Measurements from ENCODE around the gene WDR53. TPM values are rescaled to one million over a fixed set of nuclear protein-coding genes. Genes with fewer than 3 reads are reported as not detected.
"Not testable (repeated sequence)": the region's sequence is repeated elsewhere in the genome, so short reads cannot be mapped to it uniquely, and the experiment has no call there.

The WDR53 gene
- total RNA-seq, 1 donor from 2014 or later: 9.2 TPM

DNA sequence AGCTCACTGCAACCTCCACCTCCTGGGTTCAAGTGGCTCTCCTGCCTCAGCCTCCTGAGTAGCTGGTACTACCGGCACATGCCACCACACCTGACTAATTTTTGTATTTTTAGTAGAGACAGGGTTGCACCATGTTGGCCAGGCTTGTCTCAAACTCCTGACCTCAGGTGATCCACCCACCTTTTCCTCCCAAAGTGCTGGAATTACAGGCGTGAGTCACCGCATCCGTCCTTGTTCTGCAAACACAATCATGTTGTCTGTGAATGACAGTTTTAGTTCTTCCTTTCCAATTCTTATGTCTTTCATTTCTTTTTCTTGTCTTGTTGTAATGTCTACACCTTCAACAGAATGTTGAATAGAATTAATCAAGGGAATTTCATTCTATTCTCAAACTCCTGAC lies 36.9 kb downstream of the WDR53 start:
- TF ChIP-seq, protein P1, sequence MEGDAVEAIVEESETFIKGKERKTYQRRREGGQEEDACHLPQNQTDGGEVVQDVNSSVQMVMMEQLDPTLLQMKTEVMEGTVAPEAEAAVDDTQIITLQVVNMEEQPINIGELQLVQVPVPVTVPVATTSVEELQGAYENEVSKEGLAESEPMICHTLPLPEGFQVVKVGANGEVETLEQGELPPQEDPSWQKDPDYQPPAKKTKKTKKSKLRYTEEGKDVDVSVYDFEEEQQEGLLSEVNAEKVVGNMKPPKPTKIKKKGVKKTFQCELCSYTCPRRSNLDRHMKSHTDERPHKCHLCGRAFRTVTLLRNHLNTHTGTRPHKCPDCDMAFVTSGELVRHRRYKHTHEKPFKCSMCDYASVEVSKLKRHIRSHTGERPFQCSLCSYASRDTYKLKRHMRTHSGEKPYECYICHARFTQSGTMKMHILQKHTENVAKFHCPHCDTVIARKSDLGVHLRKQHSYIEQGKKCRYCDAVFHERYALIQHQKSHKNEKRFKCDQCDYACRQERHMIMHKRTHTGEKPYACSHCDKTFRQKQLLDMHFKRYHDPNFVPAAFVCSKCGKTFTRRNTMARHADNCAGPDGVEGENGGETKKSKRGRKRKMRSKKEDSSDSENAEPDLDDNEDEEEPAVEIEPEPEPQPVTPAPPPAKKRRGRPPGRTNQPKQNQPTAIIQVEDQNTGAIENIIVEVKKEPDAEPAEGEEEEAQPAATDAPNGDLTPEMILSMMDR (conservative IDR thresholded peaks at IDR 0.05; ENCODE audit: low read depth, low read length): no peak
- no peak for DNase-seq (ENCODE audit: low read depth)
- H3K4me3 ChIP-seq (ENCODE audit: low read depth, low read length): no peak overlapping the region

DNA sequence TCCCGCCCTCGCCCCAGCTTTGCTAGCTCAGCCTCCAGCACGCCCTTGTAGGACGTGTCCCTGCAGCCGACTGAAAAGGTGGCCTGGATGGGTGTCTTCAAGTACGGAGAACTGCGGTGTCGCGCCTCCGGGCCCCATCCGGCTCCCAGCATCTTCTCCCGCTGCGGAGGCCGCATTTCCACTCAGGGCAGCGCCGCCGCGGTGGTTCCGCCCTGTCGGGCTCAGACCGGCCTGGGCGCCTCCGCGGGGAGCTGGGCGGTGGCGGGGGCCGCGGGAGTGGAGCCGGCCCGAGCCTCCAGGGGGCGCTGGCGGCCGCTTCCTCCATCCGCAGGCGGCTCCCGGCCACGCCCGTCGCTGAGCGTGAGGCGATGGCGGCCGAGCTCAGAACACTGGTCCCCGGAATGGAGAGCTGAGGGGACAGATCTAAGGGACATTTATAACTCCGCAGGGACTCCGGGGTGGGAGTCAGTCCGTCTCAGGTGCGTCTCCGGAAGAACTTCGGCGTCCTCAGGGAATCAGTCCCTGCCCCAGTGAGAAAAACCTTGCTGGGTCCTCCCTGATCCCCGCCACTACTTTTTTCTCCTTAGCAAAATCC lies 39.6 kb downstream of the WDR53 start:
- peak overlapping the region; percentile 71 for H3K4me3 ChIP-seq (ENCODE audit: low read depth, low read length)
- TF ChIP-seq, protein P1 (conservative IDR thresholded peaks at IDR 0.05; ENCODE audit: low read depth, low read length): peak; percentile 71
- DNase-seq (ENCODE audit: low read depth): no peak

DNA sequence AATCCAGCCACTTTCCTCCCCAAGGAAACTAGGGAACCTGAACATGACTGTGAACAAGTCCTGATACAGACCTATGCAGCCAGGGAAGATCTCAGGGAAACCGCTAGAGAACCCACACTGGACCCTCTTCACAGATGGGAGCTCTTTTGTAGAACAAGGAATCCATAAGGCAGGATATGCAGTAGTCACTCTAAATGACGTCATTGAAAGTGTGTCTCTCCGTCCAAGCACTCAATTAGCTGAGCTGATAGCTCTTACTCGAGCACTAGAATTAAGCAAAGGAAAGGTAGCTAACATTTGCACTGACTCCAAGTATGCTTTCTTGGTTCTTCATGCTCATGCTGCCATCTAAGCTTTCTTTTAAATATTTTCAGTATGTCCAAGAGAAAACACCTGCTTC lies 43.2 kb downstream of the WDR53 start:
- no peak overlapping the region for H3K4me3 ChIP-seq (ENCODE audit: low read depth, low read length)
- TF ChIP-seq, protein P1 (conservative IDR thresholded peaks at IDR 0.05; ENCODE audit: low read depth, low read length): no peak
- DNase-seq (ENCODE audit: low read depth): no peak

DNA sequence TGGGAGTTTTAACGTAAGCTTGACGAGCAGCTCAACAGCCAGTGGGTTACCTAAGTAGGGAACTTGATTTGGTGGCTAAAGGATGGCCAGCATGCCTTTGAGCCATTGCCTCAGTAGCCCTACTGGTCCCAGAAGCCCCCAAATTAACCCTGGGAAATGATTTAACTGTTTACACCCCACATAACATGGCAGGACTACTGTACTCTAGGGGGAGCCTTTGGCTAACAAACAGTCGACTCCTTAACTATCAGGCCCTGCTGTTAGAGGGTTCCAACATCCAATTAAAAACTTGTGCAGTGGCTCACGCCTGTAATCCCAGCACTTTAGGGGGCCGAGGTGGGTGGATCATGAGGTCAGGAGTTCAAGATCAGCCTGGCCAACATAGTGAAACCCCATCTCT lies 43.8 kb downstream of the WDR53 start:
- DNase-seq (ENCODE audit: low read depth): no peak
- TF ChIP-seq, protein P1 (conservative IDR thresholded peaks at IDR 0.05; ENCODE audit: low read depth, low read length): no peak
- H3K4me3 ChIP-seq (ENCODE audit: low read depth, low read length): no peak overlapping the region

DNA sequence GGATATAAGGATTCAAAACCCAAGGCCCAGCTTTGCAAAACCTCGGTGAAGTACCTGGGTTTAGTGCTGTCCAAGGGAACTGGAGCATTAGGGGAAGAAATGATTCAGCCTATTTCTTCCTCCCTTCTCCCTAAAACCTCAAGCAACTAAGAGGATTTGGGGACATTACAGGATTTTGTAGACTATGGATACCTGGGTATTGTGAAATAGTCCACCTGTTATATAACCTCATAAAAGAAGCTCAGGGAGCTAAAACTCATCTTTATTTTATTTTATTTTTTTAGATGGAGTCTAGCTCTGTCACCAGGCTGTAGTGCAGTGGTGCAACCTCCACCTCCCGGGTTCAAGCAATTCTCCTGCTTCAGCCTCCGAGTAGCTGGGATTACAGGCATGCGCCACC lies 44.5 kb downstream of the WDR53 start:
- TF ChIP-seq, protein P1 (conservative IDR thresholded peaks at IDR 0.05; ENCODE audit: low read depth, low read length): no peak
- H3K4me3 ChIP-seq (ENCODE audit: low read depth, low read length): no peak overlapping the region
- DNase-seq (ENCODE audit: low read depth): no peak

DNA sequence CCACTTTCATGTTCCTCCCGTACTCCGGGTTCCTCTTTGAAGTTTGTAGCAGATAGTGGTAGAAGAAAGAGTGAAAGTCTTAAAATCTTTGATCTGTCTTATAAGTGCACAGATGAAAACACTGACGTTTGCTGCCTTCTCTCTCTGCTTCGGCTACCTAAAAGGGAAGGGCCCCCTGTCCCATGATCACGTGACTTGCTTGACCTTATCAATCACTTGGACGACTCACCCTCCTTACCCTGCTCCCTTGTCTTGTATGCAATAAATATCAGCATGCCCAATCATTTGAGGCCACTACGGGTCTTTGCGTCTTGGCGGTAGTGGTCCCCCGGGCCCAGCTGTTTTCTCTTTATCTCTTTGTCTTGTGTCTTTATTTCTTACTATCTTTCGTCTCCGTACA lies 47.1 kb downstream of the WDR53 start:
- not testable (repeated sequence) for DNase-seq (ENCODE audit: low read depth); H3K4me3 ChIP-seq (ENCODE audit: low read depth, low read length)

DNA sequence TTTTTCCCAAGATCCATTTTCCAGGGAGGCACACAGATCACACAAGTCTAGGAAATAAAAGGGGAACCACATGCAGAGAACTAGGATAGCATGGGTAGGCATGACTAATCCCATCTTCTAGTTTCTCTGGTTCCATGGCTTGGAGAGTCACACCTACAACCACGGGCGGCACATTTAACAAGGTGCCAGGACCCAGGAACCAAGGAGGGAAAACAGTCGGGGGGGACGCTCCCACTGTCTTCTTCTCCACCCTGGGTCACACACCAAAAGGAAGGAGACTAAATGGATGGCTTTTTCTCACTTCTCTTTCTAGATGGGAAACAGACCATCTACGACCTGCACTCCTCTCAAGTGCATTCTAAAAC lies 48.7 kb downstream of the WDR53 start:
- no peak overlapping the region for H3K4me3 ChIP-seq (ENCODE audit: low read depth, low read length)
- TF ChIP-seq, protein P1 (conservative IDR thresholded peaks at IDR 0.05; ENCODE audit: low read depth, low read length): no peak
- DNase-seq (ENCODE audit: low read depth): no peak

Measured in epithelial cell of proximal tubule (primary cell).